ENCODE results near the gene RBMXL3. TPM values are rescaled to one million over a fixed set of nuclear protein-coding genes. Genes with fewer than 3 reads are reported as not detected.
"Not testable (repeated sequence)": the region's sequence is repeated elsewhere in the genome, so short reads cannot be mapped to it uniquely, and the experiment has no call there.

Gene RBMXL3
- total and polyA plus RNA-seq, 2 donors (not counting 1 experiment from before 2014, with no cell fraction given) = not detected

DNA sequence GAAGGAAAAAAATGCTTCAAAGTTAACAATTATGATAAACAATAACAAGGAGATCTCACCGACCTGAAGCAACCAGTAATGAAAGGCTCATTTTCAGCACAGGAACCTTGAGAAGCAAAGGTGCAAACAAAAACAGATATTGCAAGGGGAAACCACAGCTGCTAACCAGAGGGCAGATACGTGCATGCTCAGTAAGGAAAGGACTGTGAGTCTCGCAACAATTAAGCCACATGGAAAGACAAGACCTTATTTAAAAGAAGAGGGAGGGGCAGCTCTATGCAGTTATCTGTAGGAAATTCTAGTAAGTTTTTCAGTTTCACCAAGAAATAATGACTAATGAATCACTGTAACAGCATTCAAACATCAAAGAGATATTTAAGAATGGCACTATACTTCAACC lies 25.4 kb downstream of the RBMXL3 start:
- Histone ChIP-seq H3K9ac (ENCODE audit: insufficient read depth, low read length) (no peak overlapping the region), H3K4me1 (ENCODE audit: control insufficient read depth, extremely low read depth, insufficient read depth, low read length) (no peaks in the 10 kb centered on the region), H2AFZ (ENCODE audit: low read length) (no peak overlapping the region), H3K27ac (ENCODE audit: insufficient read depth, low read length) (no peak overlapping the region), H4K20me1 (ENCODE audit: control insufficient read depth, extremely low read depth, insufficient read depth, low read length) (no peaks in the 10 kb centered on the region), H3K27me3 (ENCODE audit: control insufficient read depth, insufficient read depth, low read length) (no peaks in the 10 kb centered on the region), H3K4me3 (replicated peaks in 1 of 4; ENCODE audit: control extremely low read depth in 1 of 4, insufficient read depth in 1 of 4, low read depth in 3 of 4, low read length in 4 of 4) (no peak overlapping the region), H3K4me2 (ENCODE audit: extremely low read depth, insufficient read depth, low read length) (no peak overlapping the region), H3K36me3 (ENCODE audit: control insufficient read depth, insufficient read depth, low read length) (no peaks in the 10 kb centered on the region), H3K79me2 (ENCODE audit: control insufficient read depth, insufficient read depth, low read length) (no peaks in the 10 kb centered on the region), H3K9me3 (ENCODE audit: control insufficient read depth, insufficient read depth, low read depth, low read length) (no peaks in the 10 kb centered on the region)
- DNase-seq (ENCODE audit: low read depth in 2 of 2) = no peak
- TF ChIP-seq, protein P1, sequence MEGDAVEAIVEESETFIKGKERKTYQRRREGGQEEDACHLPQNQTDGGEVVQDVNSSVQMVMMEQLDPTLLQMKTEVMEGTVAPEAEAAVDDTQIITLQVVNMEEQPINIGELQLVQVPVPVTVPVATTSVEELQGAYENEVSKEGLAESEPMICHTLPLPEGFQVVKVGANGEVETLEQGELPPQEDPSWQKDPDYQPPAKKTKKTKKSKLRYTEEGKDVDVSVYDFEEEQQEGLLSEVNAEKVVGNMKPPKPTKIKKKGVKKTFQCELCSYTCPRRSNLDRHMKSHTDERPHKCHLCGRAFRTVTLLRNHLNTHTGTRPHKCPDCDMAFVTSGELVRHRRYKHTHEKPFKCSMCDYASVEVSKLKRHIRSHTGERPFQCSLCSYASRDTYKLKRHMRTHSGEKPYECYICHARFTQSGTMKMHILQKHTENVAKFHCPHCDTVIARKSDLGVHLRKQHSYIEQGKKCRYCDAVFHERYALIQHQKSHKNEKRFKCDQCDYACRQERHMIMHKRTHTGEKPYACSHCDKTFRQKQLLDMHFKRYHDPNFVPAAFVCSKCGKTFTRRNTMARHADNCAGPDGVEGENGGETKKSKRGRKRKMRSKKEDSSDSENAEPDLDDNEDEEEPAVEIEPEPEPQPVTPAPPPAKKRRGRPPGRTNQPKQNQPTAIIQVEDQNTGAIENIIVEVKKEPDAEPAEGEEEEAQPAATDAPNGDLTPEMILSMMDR (conservative IDR thresholded peaks at IDR 0.05 in 1 of 2, IDR thresholded peaks at IDR 0.05 in 1 of 2; ENCODE audit: low read depth in 1 of 2, low read length in 2 of 2) = no peak
- no peak for TF ChIP-seq EZH2 (IDR thresholded peaks at IDR 0.05; ENCODE audit: low read length, missing control alignments)

DNA sequence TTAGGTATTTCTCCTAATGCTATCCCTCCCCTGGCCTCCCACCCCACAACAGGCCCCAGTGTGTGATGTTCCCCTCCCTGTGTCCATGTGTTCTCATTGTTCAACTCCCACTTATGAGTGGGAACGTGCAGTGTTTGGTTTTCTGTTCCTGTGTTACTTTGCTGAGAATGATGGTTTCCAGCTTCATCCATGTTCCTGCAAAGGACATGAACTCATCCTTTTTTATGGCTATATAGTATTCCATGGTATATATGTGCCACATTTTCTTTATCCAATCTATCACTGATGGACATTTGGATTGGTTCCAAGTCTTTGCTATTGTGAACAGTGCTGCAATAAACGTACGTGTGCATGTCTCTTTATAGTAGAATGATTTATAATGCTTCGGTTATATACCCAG lies 28.1 kb downstream of the RBMXL3 start:
- not testable (repeated sequence) for H3K4me3 ChIP-seq (replicated peaks in 1 of 4; ENCODE audit: control extremely low read depth in 1 of 4, insufficient read depth in 1 of 4, low read depth in 3 of 4, low read length in 4 of 4); H3K27ac ChIP-seq (ENCODE audit: insufficient read depth, low read length); H3K9me3 ChIP-seq (ENCODE audit: control insufficient read depth, insufficient read depth, low read depth, low read length); H2AFZ ChIP-seq (ENCODE audit: low read length); H4K20me1 ChIP-seq (ENCODE audit: control insufficient read depth, extremely low read depth, insufficient read depth, low read length); H3K27me3 ChIP-seq (ENCODE audit: control insufficient read depth, insufficient read depth, low read length); H3K4me2 ChIP-seq (ENCODE audit: extremely low read depth, insufficient read depth, low read length); DNase-seq (ENCODE audit: low read depth in 2 of 2); H3K9ac ChIP-seq (ENCODE audit: insufficient read depth, low read length); H3K79me2 ChIP-seq (ENCODE audit: control insufficient read depth, insufficient read depth, low read length); H3K4me1 ChIP-seq (ENCODE audit: control insufficient read depth, extremely low read depth, insufficient read depth, low read length); H3K36me3 ChIP-seq (ENCODE audit: control insufficient read depth, insufficient read depth, low read length)

DNA sequence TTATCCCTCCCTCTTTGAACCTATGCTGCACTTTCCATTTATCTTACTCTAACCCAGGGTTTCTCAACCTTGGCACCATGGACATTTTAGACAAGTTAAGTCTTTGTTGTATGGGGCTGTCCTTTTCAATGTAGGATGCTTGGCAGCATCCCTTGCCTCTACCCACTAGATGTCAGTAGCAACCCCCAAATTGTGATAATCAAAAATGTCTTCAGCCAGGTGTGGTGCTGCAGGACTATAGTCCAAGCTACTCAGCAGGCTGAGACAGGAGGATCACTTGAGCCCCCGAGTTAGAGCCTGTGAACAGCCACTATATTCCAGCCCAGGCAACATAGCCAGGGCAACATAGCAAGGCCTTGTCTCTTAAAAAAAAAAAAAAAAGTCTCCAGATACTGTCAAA lies 37.7 kb downstream of the RBMXL3 start:
- no peaks in the 10 kb centered on the region for H4K20me1 ChIP-seq (ENCODE audit: control insufficient read depth, extremely low read depth, insufficient read depth, low read length)
- peak; percentile 9 to 38 for DNase-seq (ENCODE audit: low read depth in 2 of 2)
- TF ChIP-seq, protein P1 (conservative IDR thresholded peaks at IDR 0.05 in 1 of 2, IDR thresholded peaks at IDR 0.05 in 1 of 2; ENCODE audit: low read depth in 1 of 2, low read length in 2 of 2) = peak; percentile 44 to 52
- no peak for TF ChIP-seq EZH2 (IDR thresholded peaks at IDR 0.05; ENCODE audit: low read length, missing control alignments)
- no peak overlapping the region for H3K4me2 ChIP-seq (ENCODE audit: extremely low read depth, insufficient read depth, low read length)
- no peak overlapping the region for H3K9ac ChIP-seq (ENCODE audit: insufficient read depth, low read length)
- H3K79me2 ChIP-seq (ENCODE audit: control insufficient read depth, insufficient read depth, low read length) = peaks cover 5% of the 10 kb centered on the region
- H3K27me3 ChIP-seq (ENCODE audit: control insufficient read depth, insufficient read depth, low read length) = no peaks in the 10 kb centered on the region
- H3K4me1 ChIP-seq (ENCODE audit: control insufficient read depth, extremely low read depth, insufficient read depth, low read length) = no peaks in the 10 kb centered on the region
- H2AFZ ChIP-seq (ENCODE audit: low read length) = no peak overlapping the region
- H3K4me3 ChIP-seq (replicated peaks in 1 of 4; ENCODE audit: control extremely low read depth in 1 of 4, insufficient read depth in 1 of 4, low read depth in 3 of 4, low read length in 4 of 4) = no peak overlapping the region
- H3K27ac ChIP-seq (ENCODE audit: insufficient read depth, low read length) = no peak overlapping the region
- H3K36me3 ChIP-seq (ENCODE audit: control insufficient read depth, insufficient read depth, low read length) = no peaks in the 10 kb centered on the region
- no peaks in the 10 kb centered on the region for H3K9me3 ChIP-seq (ENCODE audit: control insufficient read depth, insufficient read depth, low read depth, low read length)

Data from fibroblast of lung (primary cell).